Measurements from ENCODE around the gene GMDS. TPM values are rescaled to one million over a fixed set of nuclear protein-coding genes. Genes with fewer than 3 reads are reported as not detected.

GMDS gene
- total RNA-seq, 1 donor from 2014 or later, result 19.9 TPM

DNA sequence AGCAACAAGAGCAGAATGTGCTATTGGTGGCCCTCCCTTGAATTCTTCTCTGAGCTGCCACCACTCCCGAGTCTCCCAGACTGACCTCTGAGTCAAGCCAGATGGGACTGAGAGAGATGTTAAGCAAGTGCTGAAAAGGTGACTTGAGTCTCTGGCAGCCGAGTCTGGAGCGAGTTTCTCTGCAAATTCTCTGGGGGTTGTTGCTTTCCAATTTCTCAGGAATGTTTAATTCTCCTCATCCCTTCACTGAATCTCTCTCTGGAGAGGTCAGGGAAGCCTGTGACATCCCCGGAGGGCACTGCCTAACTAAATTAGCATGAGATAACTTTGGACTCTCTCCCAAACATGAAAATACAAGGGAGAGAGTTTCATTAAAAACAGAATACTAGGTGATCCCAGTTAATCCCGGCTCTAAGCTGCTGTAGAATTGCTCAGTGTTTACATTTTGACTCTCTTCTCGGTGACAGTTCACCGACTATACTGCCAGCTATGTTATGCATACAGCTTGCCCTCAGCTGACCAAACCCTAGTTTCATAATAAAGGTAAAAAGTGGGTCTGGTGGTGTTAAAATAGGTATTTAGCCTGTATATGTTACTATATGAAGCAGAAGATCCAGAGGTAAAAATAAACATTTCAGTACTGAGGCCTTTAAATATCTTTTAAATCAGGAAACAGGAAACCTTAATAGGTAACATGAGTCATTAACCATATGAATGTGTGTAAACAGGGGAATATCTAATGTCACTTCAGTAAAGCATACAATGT is 477.7 kb downstream of the GMDS start:
- no peaks in the 10 kb centered on the region for H3K27me3 ChIP-seq
- H3K9me3 ChIP-seq, result no peaks in the 10 kb centered on the region
- H3K4me1 ChIP-seq, result peaks cover 4 to 17% of the 10 kb centered on the region in 2 donors
- no peak overlapping the region for H3K27ac ChIP-seq
- TF ChIP-seq, protein P1, sequence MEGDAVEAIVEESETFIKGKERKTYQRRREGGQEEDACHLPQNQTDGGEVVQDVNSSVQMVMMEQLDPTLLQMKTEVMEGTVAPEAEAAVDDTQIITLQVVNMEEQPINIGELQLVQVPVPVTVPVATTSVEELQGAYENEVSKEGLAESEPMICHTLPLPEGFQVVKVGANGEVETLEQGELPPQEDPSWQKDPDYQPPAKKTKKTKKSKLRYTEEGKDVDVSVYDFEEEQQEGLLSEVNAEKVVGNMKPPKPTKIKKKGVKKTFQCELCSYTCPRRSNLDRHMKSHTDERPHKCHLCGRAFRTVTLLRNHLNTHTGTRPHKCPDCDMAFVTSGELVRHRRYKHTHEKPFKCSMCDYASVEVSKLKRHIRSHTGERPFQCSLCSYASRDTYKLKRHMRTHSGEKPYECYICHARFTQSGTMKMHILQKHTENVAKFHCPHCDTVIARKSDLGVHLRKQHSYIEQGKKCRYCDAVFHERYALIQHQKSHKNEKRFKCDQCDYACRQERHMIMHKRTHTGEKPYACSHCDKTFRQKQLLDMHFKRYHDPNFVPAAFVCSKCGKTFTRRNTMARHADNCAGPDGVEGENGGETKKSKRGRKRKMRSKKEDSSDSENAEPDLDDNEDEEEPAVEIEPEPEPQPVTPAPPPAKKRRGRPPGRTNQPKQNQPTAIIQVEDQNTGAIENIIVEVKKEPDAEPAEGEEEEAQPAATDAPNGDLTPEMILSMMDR (IDR thresholded peaks at IDR 0.05), result no peak
- no peaks in the 10 kb centered on the region for H3K36me3 ChIP-seq
- no peak overlapping the region for H3K4me3 ChIP-seq
- intact Hi-C loops (cut with DNase I), result no loop called here
- peak in 1 of 2 donors; percentile 83 for DNase-seq (ENCODE audit: low spot score in 2 of 2)

GRCh38 chr6:1766654-1767053 is 478.8 kb downstream of the GMDS start:
- Histone ChIP-seq H3K4me1 (peaks cover 4 to 17% of the 10 kb centered on the region in 2 donors), H3K27ac (no peak overlapping the region)
- DNase-seq (ENCODE audit: low spot score in 2 of 2), result no peak

GRCh38 chr6:1765160-1765903 is 480.1 kb downstream of the GMDS start:
- H3K27ac ChIP-seq, result peak overlapping the region in 1 of 2 donors; percentile 2
- no peak for DNase-seq (ENCODE audit: low spot score in 2 of 2)
- intact Hi-C loops (cut with DNase I), result no loop called here
- no peaks in the 10 kb centered on the region for H3K36me3 ChIP-seq
- no peak overlapping the region for H3K4me3 ChIP-seq
- H3K4me1 ChIP-seq, result peaks cover 4 to 17% of the 10 kb centered on the region in 2 donors
- no peaks in the 10 kb centered on the region for H3K9me3 ChIP-seq
- TF ChIP-seq, protein P1 (IDR thresholded peaks at IDR 0.05), result no peak
- H3K27me3 ChIP-seq, result no peaks in the 10 kb centered on the region

More at GRCh38 chr6:1766654-1767053, 478.8 kb downstream of the GMDS start:
- intact Hi-C loops (cut with DNase I), result no loop called here
- H3K4me3 ChIP-seq, result no peak overlapping the region
- TF ChIP-seq, protein P1 (IDR thresholded peaks at IDR 0.05), result no peak
- H3K27me3 ChIP-seq, result no peaks in the 10 kb centered on the region
- H3K9me3 ChIP-seq, result no peaks in the 10 kb centered on the region
- no peaks in the 10 kb centered on the region for H3K36me3 ChIP-seq

GRCh38 chr6:1764397-1764987 is 480.9 kb downstream of the GMDS start:
- intact Hi-C loops (cut with DNase I), result no loop called here
- Histone ChIP-seq H3K27ac (no peak overlapping the region), H3K4me1 (peaks cover 4 to 17% of the 10 kb centered on the region in 2 donors)

GRCh38 chr6:1763404-1763803 is 482.0 kb downstream of the GMDS start:
- Histone ChIP-seq H3K4me3 (no peak overlapping the region), H3K4me1 (peaks cover 4 to 17% of the 10 kb centered on the region in 2 donors), H3K27me3 (no peaks in the 10 kb centered on the region), H3K9me3 (no peaks in the 10 kb centered on the region), H3K27ac (no peak overlapping the region), H3K36me3 (no peaks in the 10 kb centered on the region)
- intact Hi-C loops (cut with DNase I), result no loop called here
- TF ChIP-seq, protein P1 (IDR thresholded peaks at IDR 0.05), result no peak
- no peak for DNase-seq (ENCODE audit: low spot score in 2 of 2)

More at GRCh38 chr6:1764397-1764987, 480.9 kb downstream of the GMDS start:
- no peak overlapping the region for H3K4me3 ChIP-seq
- no peaks in the 10 kb centered on the region for H3K27me3 ChIP-seq
- TF ChIP-seq, protein P1 (IDR thresholded peaks at IDR 0.05), result no peak
- H3K9me3 ChIP-seq, result no peaks in the 10 kb centered on the region
- no peaks in the 10 kb centered on the region for H3K36me3 ChIP-seq
- DNase-seq (ENCODE audit: low spot score in 2 of 2), result no peak
